Ascending aorta (tissue), 2 donors: ENCODE results near the gene GAK. TPM values are rescaled to one million over a fixed set of nuclear protein-coding genes. Genes with fewer than 3 reads are reported as not detected.

Experiments used
- DNase-seq, 2 donors: peaks; one replicate each; pipeline ENCODE4 v3.0.0-alpha.2; 2019; ENCODE audit warnings: low spot score in 2 of 2
- H3K27ac ChIP-seq, 2 donors: fragments of 200-600 bp; sonication (generic); one replicate each; pipeline ENCODE4 v1.5.1; 2016 to 2017; ENCODE audit warnings: mild to moderate bottlenecking in 1 of 2
- H3K27me3 ChIP-seq: fragments of 200-600 bp; sonication (generic); one replicate; pipeline ENCODE4 v1.5.1; 2017
- H3K36me3 ChIP-seq, 2 donors: fragments of 200-600 bp; sonication (generic); one replicate each; pipeline ENCODE4 v1.5.1; 2016
- H3K4me1 ChIP-seq, 2 donors: fragments of 200-600 bp; sonication (generic); one replicate each; pipeline ENCODE4 v1.5.1; 2016 to 2017; ENCODE audit warnings: mild to moderate bottlenecking in 1 of 2
- H3K4me3 ChIP-seq, 2 donors: fragments of 200-600 bp; sonication (generic); one replicate each; pipeline ENCODE4 v1.5.1; 2016 to 2017; ENCODE audit warnings: mild to moderate bottlenecking in 1 of 2
- H3K9me3 ChIP-seq, 2 donors: fragments of 200-600 bp; sonication (generic); one replicate each; pipeline ENCODE4 v1.5.1; 2016
- intact Hi-C: fragments of 100-400 bp; cut with DNase I; formaldehyde crosslinking; loops from one replicate; pipeline ENCODE4 v1.15.1; 2023
- total RNA-seq: library from RNA; depleted of rRNA; stranded (reverse); fragments of >200 nt; gene quantifications from one replicate; pipeline ENCODE4 v1.1.0, GENCODE V29; 2016
- TF ChIP-seq, protein P1 (sequence below), 3 experiments: fragments of 200-600 bp in 2 of 3; fragments of 450-650 bp in 1 of 3; sonication (generic) in 2 of 3; IDR thresholded peaks; one replicate each; pipeline ENCODE4 v1.5.1; 2016 to 2019; ENCODE audit warnings: antibody characterized with exemption in 3 of 3, mild to moderate bottlenecking in 1 of 3, moderate library complexity in 1 of 3

The GAK gene
- total RNA-seq, 1 donor from 2014 or later = 87.3 TPM

- peaks cover 32 to 56% of the 10 kb centered on the region in 2 donors for H3K36me3 ChIP-seq
- intact Hi-C loops = no loop called here
- TF ChIP-seq, protein P1, sequence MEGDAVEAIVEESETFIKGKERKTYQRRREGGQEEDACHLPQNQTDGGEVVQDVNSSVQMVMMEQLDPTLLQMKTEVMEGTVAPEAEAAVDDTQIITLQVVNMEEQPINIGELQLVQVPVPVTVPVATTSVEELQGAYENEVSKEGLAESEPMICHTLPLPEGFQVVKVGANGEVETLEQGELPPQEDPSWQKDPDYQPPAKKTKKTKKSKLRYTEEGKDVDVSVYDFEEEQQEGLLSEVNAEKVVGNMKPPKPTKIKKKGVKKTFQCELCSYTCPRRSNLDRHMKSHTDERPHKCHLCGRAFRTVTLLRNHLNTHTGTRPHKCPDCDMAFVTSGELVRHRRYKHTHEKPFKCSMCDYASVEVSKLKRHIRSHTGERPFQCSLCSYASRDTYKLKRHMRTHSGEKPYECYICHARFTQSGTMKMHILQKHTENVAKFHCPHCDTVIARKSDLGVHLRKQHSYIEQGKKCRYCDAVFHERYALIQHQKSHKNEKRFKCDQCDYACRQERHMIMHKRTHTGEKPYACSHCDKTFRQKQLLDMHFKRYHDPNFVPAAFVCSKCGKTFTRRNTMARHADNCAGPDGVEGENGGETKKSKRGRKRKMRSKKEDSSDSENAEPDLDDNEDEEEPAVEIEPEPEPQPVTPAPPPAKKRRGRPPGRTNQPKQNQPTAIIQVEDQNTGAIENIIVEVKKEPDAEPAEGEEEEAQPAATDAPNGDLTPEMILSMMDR (IDR thresholded peaks at IDR 0.05) = no peak
- no peaks in the 10 kb centered on the region for H3K9me3 ChIP-seq
- H3K27ac ChIP-seq = no peak overlapping the region
- no peaks in the 10 kb centered on the region for H3K4me1 ChIP-seq
- H3K4me3 ChIP-seq = no peak overlapping the region
- no peaks in the 10 kb centered on the region for H3K27me3 ChIP-seq
- no peak for DNase-seq
Measured at GRCh38 chr4:955161-955921, 23.2 kb upstream of the GAK start.

DNA sequence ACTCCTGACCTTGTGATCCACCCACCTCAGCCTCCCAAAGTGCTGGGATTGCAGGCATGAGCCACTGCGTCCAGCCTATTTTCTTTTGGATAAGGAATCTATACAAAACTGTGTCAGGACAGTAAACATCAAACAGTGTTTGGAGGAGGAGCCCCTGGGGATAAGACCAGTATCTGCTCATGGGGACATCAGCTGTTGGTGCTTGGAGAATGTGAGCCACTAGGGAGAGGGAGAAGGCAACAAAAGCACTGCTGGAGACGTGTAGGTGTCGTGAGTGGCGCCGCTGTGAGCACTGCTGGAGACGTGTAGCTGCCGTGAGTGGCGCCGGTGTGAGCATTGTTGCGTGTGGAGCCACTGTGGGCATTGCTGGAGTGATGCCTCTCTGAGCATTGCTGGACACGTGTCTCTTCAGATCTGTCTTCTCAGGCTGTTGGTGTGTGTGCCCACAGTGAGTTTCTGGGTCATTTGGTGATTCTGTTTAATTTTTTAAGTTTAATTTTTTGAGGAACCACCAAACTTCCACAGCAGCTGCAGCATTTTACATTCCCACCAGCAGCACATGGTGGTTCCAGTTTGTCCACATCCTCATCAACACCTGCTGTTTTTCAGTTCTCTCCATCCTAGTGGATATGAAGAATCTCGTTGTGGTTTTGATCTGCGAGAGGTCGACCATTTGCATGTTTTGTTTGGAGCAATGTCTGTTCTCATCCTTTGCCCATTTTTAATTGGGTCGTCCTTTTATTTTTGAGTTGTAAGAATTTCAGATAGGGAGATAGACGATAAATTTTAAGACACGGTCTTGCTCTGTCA, 22.3 kb upstream of the GAK start:
- Histone ChIP-seq H3K27me3 (no peaks in the 10 kb centered on the region), H3K9me3 (no peaks in the 10 kb centered on the region), H3K27ac (no peak overlapping the region), H3K4me3 (no peak overlapping the region), H3K36me3 (peaks cover 32 to 52% of the 10 kb centered on the region in 2 donors), H3K4me1 (no peaks in the 10 kb centered on the region)
- DNase-seq = no peak
- intact Hi-C loops = no loop called here
- TF ChIP-seq, protein P1 (IDR thresholded peaks at IDR 0.05) = no peak

DNA sequence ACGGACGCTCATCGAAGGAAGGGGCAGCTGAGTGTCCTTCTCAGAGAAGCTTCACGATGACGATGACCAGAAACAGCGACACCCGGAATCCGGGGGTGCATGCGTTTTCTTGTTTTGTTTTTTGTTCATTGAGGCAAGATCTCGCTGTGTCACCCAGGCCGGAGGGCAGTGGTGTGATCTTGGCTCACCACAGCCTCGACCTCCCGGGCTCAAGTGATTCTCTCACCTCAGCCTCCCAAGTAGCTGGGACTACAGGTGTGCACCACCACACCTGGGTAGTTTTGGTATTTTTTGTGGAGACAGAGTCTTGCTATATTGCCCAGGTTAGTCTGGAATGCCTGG, 21.4 kb upstream of the GAK start:
- Histone ChIP-seq H3K4me1 (no peaks in the 10 kb centered on the region), H3K36me3 (peaks cover 29 to 45% of the 10 kb centered on the region in 2 donors), H3K9me3 (no peaks in the 10 kb centered on the region), H3K27ac (no peak overlapping the region), H3K27me3 (no peaks in the 10 kb centered on the region), H3K4me3 (no peak overlapping the region)
- intact Hi-C loops = no loop called here
- TF ChIP-seq, protein P1 (IDR thresholded peaks at IDR 0.05) = no peak
- DNase-seq = no peak

DNA sequence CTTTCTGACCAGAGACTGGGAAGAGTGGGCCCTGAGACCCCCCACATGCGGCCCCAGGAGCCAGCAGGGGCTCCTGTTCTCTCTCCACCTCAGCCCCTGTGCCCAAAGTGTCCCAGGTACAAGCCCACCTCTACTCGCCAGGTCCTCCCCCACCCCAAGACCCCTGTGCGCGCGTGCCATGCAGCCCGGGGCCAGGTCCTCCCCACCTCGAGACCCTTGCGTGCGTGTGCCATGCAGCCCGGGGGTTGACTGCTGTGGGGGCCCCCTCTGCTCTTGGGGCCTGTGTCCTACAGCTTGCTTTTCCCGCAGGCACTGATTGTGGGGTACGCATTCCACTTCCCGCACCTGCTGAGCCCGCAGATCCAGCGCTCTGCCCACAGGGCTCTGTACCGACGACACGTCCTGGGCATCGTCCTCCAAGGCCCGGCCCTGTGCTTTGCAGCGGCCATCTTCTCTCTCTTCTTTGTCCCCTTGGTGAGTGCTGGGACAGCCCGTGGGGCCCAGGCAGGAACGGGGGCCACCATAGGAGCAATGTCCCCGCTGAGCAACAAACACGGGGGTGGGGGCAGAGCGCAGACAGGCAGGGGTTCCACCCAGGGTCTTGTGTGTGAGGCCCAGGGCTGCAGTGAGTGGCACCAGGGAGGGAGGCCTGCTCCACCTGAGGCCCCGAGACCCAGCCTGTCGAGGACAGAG, 20.9 kb upstream of the GAK start:
- H3K27me3 ChIP-seq = no peaks in the 10 kb centered on the region
- no peak for DNase-seq
- intact Hi-C loops = no loop called here
- H3K4me1 ChIP-seq = no peaks in the 10 kb centered on the region
- no peak overlapping the region for H3K27ac ChIP-seq
- H3K36me3 ChIP-seq = peaks cover 24 to 41% of the 10 kb centered on the region in 2 donors
- H3K4me3 ChIP-seq = no peak overlapping the region
- H3K9me3 ChIP-seq = no peaks in the 10 kb centered on the region
- TF ChIP-seq, protein P1 (IDR thresholded peaks at IDR 0.05) = no peak

DNA sequence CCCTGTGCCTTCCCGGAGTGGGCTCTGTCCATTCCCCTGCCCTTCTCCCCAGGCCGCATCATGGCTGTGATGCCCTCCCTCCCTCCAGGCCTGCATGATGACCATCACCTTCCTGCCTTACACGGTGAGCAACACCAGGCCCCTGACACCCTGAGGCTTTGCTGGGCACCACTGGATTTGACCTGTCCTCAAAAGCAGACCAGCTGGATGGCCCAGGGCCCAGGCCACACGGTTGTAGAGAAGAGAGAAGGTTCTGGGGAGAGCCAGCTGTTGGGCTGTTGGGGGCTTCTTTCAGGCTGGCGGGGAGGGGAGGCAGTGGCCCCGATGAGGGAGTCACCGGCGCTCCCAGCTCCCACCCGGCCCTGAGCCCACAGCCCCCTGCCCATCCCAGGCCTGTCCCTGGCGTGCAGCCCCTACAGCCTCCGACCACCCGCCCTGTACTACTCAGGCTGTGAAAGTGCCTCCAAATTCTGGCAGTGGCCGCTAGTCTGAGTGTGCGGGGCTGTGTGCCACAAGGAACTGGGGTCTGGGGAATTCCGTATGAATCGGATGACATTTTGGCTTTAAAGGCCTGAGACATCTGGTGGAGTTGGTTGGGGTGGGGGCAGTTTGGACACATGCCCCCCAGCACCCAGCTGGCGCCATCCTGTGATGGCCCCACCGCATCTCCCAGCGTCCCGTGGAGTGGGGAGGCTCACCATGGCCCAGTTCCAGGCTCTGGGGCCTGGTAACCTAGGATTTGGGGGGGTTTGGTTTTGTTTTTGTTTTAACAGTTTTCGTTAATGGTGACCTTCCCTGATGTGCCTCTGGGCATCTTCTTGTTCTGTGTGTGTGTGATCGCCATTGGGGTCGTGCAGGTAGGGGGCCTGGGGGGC, 19.7 kb upstream of the GAK start:
- peak in 1 of 2 donors; percentile 59 for DNase-seq
- TF ChIP-seq, protein P1 (IDR thresholded peaks at IDR 0.05) = no peak
- H3K4me3 ChIP-seq = no peak overlapping the region
- no peak overlapping the region for H3K27ac ChIP-seq
- no peaks in the 10 kb centered on the region for H3K4me1 ChIP-seq
- H3K9me3 ChIP-seq = no peaks in the 10 kb centered on the region
- intact Hi-C loops = no loop called here
- peaks cover 22 to 34% of the 10 kb centered on the region in 2 donors for H3K36me3 ChIP-seq
- H3K27me3 ChIP-seq = no peaks in the 10 kb centered on the region
